Activated CD8-positive, alpha-beta T cell treated with anti-CD3 and anti-CD28 coated beads for 36 hours (primary cell): ENCODE results near the gene ALOX12. TPM values are rescaled to one million over a fixed set of nuclear protein-coding genes. Genes with fewer than 3 reads are reported as not detected.
"Not testable (repeated sequence)": the region's sequence is repeated elsewhere in the genome, so short reads cannot be mapped to it uniquely, and the experiment has no call there.

Experiments used
- ATAC-seq: fragments of 200-7000 bp; cut with Tn5 transposase; one replicate; pipeline ENCODE4 v1.10.0; 2021; ENCODE audit warnings: mild to moderate bottlenecking, moderate library complexity
- CTCF ChIA-PET: fragments of 350-600 bp; sonication (Branson Sonifier 250); formaldehyde crosslinking; loops from one replicate; lab custom pipeline; 2021; ENCODE audit warnings: antibody characterized with exemption; lab: Charles Lee
- POLR2A ChIA-PET: fragments of 350-600 bp; sonication (Branson Sonifier 250); formaldehyde crosslinking; loops from one replicate; lab custom pipeline; 2021; ENCODE audit warnings: antibody characterized with exemption; lab: Charles Lee
- DNase-seq: peaks from one replicate; pipeline ENCODE4 v3.0.0-alpha.2; 2020
- H3K27ac Mint-ChIP-seq: one replicate; pipeline ENCODE4 v1.8.0; 2021; ENCODE audit warnings: mild to moderate bottlenecking, mixed read lengths
- H3K27me3 Mint-ChIP-seq: one replicate; pipeline ENCODE4 v1.8.0; 2021; ENCODE audit warnings: mixed read lengths
- H3K36me3 Mint-ChIP-seq: one replicate; pipeline ENCODE4 v1.8.0; 2021; ENCODE audit warnings: low read depth, mixed read lengths
- H3K4me1 Mint-ChIP-seq: one replicate; pipeline ENCODE4 v1.8.0; 2021; ENCODE audit warnings: low read depth, mixed read lengths
- H3K4me3 Mint-ChIP-seq: one replicate; pipeline ENCODE4 v1.8.0; 2021; ENCODE audit warnings: mild to moderate bottlenecking, moderate library complexity, mixed read lengths
- H3K9me3 Mint-ChIP-seq: one replicate; pipeline ENCODE4 v1.8.0; 2021; ENCODE audit warnings: mixed read lengths
- CTCF ChIP-seq: fragments of 200-600 bp; IDR thresholded peaks from one replicate; pipeline ENCODE4 v1.8.0; 2022; ENCODE audit warnings: antibody characterized with exemption, mild to moderate bottlenecking
- intact Hi-C: fragments of 100-400 bp; cut with micrococcal nuclease; formaldehyde crosslinking; loops from one replicate; pipeline ENCODE4 v1.10.0; 2022
- total RNA-seq, 2 experiments: library from RNA; stranded (reverse); gene quantifications; one replicate each; pipeline ENCODE4 v1.2.3, GENCODE V29; 2021

Gene ALOX12
- total RNA-seq, 2 experiments from 2014 or later = not detected

DNA sequence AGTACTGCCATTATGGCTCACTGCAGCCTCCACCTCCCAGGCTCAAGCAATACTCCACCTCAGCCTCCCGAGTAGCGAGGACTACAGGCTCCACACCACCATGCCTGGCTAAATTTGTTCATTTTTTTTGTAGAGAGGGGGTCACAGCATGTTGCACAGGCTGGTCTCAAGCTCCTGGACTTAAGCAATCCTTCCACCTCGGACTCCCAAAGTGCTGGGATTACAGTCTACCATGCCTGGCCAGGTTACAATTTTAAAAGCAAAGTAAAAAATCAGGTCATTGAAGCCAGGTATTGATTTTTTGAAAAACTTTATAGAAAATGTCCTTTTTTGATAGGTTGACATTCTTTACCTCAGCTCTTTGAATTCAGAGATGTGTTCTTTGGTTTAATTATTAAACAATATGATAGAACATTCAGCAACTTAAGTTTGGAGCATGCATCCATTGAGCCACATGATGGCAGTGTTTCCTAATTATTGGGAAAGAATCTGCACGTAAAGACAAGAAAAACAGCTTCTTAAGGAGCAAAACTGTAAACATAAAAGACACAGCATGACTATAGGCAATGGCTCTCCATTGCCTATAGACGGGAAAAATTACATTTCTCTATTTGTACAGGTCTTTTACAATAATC is 49.8 kb downstream of the ALOX12 start:
- no peaks in the 10 kb centered on the region for H3K9me3 Mint-ChIP-seq
- peak overlapping the region; percentile 86 for H3K27ac Mint-ChIP-seq
- peak; percentile 85 for TF ChIP-seq CTCF
- ChIA-PET POLR2A (interaction anchor here (0.5 to 1.8 kb wide), 15 partner anchors 9 to 519 kb away, joined by 3 to 8 read pairs (median 4); partner anchors contain the start of genes ACADVL and SLC16A13), CTCF (interaction anchor here (0.6 to 12.3 kb wide), 57 partner anchors 8 to 641 kb away, joined by 3 to 371 read pairs (median 5); partner anchors contain the start of genes ACADVL, ASGR1, ASGR2 and BCL6B)
- intact Hi-C loops = loop anchor here (1.0 kb wide), 1 partner anchor 88 kb away; no protein-coding TSS in a partner anchor
- peak; percentile 66 for DNase-seq
- H3K27me3 Mint-ChIP-seq = peaks cover 2% of the 10 kb centered on the region
- peaks cover 39% of the 10 kb centered on the region for H3K4me1 Mint-ChIP-seq
- ATAC-seq = peak; percentile 18
- peaks cover 1% of the 10 kb centered on the region for H3K36me3 Mint-ChIP-seq
- H3K4me3 Mint-ChIP-seq = peak overlapping the region; percentile 73

GRCh38 chr17:7046127-7046724 is 50.4 kb downstream of the ALOX12 start:
- Mint-ChIP-seq H3K9me3 (no peaks in the 10 kb centered on the region), H3K27me3 (peaks cover 2% of the 10 kb centered on the region), H3K4me3 (peak overlapping the region; percentile 73), H3K36me3 (peaks cover 1% of the 10 kb centered on the region), H3K4me1 (peaks cover 37% of the 10 kb centered on the region), H3K27ac (peak overlapping the region; percentile 86)
- POLR2A ChIA-PET = interaction anchor here (0.8 to 1.8 kb wide), 12 partner anchors 8 to 174 kb away, joined by 3 to 8 read pairs (median 4); partner anchors contain the start of genes ACADVL and SLC16A13
- CTCF ChIA-PET = interaction anchor here (0.6 to 12.3 kb wide), 56 partner anchors 8 to 640 kb away, joined by 3 to 371 read pairs (median 5); partner anchors contain the start of genes ACADVL, ASGR1, ASGR2 and BCL6B
- DNase-seq = peak; percentile 48
- peak; percentile 14 for ATAC-seq
- intact Hi-C loops = loop anchor here (1.0 kb wide), 1 partner anchor 87 kb away; no protein-coding TSS in a partner anchor
- TF ChIP-seq CTCF = peak; percentile 18

DNA sequence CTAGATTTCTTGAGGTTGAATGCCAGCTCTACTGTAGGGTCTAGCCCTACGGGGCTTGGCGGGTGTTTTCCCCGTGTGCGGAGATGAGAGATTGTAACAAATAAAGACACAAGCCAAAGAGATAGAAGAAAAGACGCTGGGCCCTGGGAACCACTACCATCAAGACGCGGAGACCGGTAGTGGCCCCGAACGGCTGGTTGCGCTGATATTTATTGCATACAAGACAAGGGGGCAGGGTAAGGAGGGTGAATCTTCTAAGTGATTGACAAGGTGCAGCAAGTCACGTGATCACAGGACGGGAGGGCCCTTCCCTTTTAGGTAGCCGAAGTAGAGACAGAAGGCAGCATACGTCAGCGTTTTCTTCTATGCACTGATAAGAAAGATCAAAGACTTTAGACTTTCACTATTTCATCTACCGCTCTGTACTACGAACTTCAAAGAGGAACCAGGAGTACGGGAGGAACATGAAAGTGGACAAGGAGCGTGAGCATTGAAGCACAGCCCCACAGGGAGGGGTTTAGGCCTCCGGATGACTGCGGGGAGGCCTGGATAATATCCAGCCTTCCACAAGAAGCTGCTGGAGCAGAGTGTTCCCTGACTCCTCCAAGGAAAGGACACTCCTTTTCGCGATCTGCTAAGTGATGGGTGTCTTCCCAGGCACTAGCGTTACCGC is 51.0 kb downstream of the ALOX12 start:
- Mint-ChIP-seq H3K4me3 (peak overlapping the region; percentile 73), H3K27ac (peak overlapping the region; percentile 86), H3K4me1 (peaks cover 31% of the 10 kb centered on the region)
- peak; percentile 18 for ATAC-seq
- H3K9me3 Mint-ChIP-seq, H3K36me3 Mint-ChIP-seq, H3K27me3 Mint-ChIP-seq: not testable (repeated sequence)
- DNase-seq = peak; percentile 90
- intact Hi-C loops = loop anchor here (1.0 kb wide), 1 partner anchor 86 kb away; no protein-coding TSS in a partner anchor
- ChIA-PET POLR2A (interaction anchor here (1.1 to 1.8 kb wide), 6 partner anchors 10 to 131 kb away, joined by 3 to 8 read pairs (median 6); partner anchors contain the start of gene SLC16A13), CTCF (interaction anchor here (0.8 to 12.3 kb wide), 29 partner anchors 8 to 249 kb away, joined by 3 to 371 read pairs (median 7); partner anchors contain the start of genes ACADVL, ASGR1, ASGR2 and BCL6B)

GRCh38 chr17:7047566-7047965 is 51.7 kb downstream of the ALOX12 start:
- intact Hi-C loops = no loop called here
- TF ChIP-seq CTCF = no peak
- peaks cover 27% of the 10 kb centered on the region for H3K4me1 Mint-ChIP-seq
- peaks cover 2% of the 10 kb centered on the region for H3K27me3 Mint-ChIP-seq
- POLR2A ChIA-PET = interaction anchor here (1.1 to 1.3 kb wide), 2 partner anchors 86 to 89 kb away, joined by 3 read pairs; no protein-coding TSS in a partner anchor
- H3K27ac Mint-ChIP-seq = no peak overlapping the region
- CTCF ChIA-PET = interaction anchor here (0.7 to 12.3 kb wide), 5 partner anchors 13 to 145 kb away, joined by 3 to 371 read pairs (median 8); partner anchors contain the start of gene ASGR1
- ATAC-seq = peak; percentile 15
- no peaks in the 10 kb centered on the region for H3K9me3 Mint-ChIP-seq
- DNase-seq = peak; percentile 57
- H3K4me3 Mint-ChIP-seq = peak overlapping the region; percentile 73
- no peaks in the 10 kb centered on the region for H3K36me3 Mint-ChIP-seq

DNA sequence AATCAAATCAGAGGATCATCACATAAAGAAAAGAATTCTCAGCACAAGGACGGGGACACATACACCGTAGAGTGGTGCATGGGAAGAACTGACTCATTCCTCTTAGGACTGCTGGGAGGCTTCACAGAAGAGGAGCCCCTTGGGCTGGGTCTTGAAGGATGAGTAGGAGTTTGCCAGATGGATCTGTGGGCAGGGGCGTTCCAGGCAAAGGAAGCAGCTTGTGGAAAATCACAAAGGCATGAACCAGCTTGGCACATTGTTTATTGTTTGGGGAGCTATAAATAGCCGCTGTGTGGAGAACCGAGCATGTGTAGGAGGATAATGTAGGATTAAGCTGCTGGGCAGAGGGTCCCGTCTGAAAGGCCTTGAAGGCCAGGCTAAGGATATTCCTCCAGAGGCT is 53.1 kb downstream of the ALOX12 start:
- intact Hi-C loops = no loop called here
- Mint-ChIP-seq H3K36me3 (no peaks in the 10 kb centered on the region), H3K4me1 (peaks cover 20% of the 10 kb centered on the region), H3K9me3 (no peaks in the 10 kb centered on the region), H3K27me3 (peaks cover 2% of the 10 kb centered on the region), H3K4me3 (no peak overlapping the region), H3K27ac (no peak overlapping the region)
- DNase-seq = no peak
- no peak for TF ChIP-seq CTCF
- ChIA-PET CTCF (interaction anchor here (0.9 to 12.3 kb wide), 4 partner anchors 11 to 136 kb away, joined by 3 to 371 read pairs (median 6); no protein-coding TSS in a partner anchor), POLR2A (no interaction called here)
- no peak for ATAC-seq

- H3K27me3 Mint-ChIP-seq, POLR2A ChIA-PET, H3K36me3 Mint-ChIP-seq, H3K27ac Mint-ChIP-seq, intact Hi-C loops, H3K4me3 Mint-ChIP-seq, DNase-seq, ATAC-seq, H3K9me3 Mint-ChIP-seq: not testable (repeated sequence)
- H3K4me1 Mint-ChIP-seq = peaks cover 19% of the 10 kb centered on the region
- CTCF ChIA-PET = interaction anchor here (0.5 to 12.3 kb wide), 6 partner anchors 13 to 139 kb away, joined by 3 to 371 read pairs (median 3); no protein-coding TSS in a partner anchor
These were observed 54.7 kb downstream of the ALOX12 start for GRCh38 chr17:7050583-7050982.
